BE2C (cell line): ENCODE measurements around the gene INHBB.

Source experiments
- DNase-seq: peaks from one replicate; pipeline ENCODE4 v3.0.0-alpha.2; 2020
- H3K27me3 ChIP-seq: fragments of 250-450 bp; sonication (Bioruptor Pico); 2 replicates; pipeline ENCODE4 v1.5.1; 2020; ENCODE audit warnings: mild to moderate bottlenecking
- H3K36me3 ChIP-seq: fragments of 250-450 bp; sonication (Bioruptor Pico); 2 replicates; pipeline ENCODE4 v1.5.1; 2020; ENCODE audit warnings: mild to moderate bottlenecking
- H3K4me1 ChIP-seq: fragments of 250-450 bp; sonication (Bioruptor Pico); 2 replicates; pipeline ENCODE4 v1.5.1; 2020
- H3K4me3 ChIP-seq: 2 replicates; pipeline ENCODE4 v1.5.1; 2011; ENCODE audit warnings: low read depth, low read length
- H3K9me3 ChIP-seq: fragments of 250-450 bp; sonication (Bioruptor Pico); 2 replicates; pipeline ENCODE4 v1.5.1; 2020
- TF ChIP-seq, protein P1 (sequence below): IDR thresholded peaks from 2 replicates; pipeline ENCODE4 v1.5.1; 2012; ENCODE audit warnings: mild to moderate bottlenecking, low read depth, low read length

The INHBB gene

GRCh38 chr2:120346667-120347358 lies 877 bp downstream of the INHBB start:
- no peaks in the 10 kb centered on the region for H3K36me3 ChIP-seq
- peaks cover 51% of the 10 kb centered on the region for H3K27me3 ChIP-seq
- no peaks in the 10 kb centered on the region for H3K4me1 ChIP-seq
- no peak for DNase-seq
- TF ChIP-seq, protein P1, sequence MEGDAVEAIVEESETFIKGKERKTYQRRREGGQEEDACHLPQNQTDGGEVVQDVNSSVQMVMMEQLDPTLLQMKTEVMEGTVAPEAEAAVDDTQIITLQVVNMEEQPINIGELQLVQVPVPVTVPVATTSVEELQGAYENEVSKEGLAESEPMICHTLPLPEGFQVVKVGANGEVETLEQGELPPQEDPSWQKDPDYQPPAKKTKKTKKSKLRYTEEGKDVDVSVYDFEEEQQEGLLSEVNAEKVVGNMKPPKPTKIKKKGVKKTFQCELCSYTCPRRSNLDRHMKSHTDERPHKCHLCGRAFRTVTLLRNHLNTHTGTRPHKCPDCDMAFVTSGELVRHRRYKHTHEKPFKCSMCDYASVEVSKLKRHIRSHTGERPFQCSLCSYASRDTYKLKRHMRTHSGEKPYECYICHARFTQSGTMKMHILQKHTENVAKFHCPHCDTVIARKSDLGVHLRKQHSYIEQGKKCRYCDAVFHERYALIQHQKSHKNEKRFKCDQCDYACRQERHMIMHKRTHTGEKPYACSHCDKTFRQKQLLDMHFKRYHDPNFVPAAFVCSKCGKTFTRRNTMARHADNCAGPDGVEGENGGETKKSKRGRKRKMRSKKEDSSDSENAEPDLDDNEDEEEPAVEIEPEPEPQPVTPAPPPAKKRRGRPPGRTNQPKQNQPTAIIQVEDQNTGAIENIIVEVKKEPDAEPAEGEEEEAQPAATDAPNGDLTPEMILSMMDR, result no peak
- H3K4me3 ChIP-seq, result no peak overlapping the region
- no peaks in the 10 kb centered on the region for H3K9me3 ChIP-seq

DNA sequence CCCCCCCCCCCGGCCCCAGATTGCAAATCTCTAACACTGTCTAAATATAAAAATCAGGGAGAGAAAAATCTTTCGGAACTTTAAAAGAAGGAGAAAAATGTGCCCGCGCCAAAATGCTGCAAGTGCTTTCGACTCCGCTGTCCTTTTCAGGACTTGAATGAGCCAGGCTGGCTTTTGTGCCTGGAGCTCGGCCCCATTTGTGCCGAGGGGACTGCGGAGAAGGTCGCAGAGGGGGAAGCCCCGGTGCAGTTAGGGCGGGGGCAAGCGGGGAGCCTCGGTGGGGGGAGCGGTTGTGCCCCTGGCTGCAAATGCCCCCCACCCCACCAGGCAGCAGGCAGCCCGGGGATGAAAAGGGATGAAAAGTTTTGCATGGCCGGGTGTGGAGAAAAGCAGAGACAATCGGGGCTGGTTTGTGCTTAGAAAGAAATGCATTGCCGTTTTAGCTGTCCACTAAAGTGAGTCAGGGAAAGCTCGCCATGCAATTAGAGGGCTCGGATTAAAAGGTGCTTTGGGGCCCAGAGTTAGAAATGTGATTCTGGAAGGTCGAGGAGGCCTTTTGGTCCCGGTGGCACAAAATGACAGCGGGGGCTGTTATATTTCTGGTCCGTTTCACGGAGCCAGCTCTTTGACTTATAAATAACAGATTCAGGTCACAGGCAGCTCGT lies 1.6 kb downstream of the INHBB start:
- no peak overlapping the region for H3K4me3 ChIP-seq

GRCh38 chr2:120348134-120348736 lies 2.3 kb downstream of the INHBB start:
- TF ChIP-seq, protein P1, result no peak
- H3K27me3 ChIP-seq, result peaks cover 44% of the 10 kb centered on the region
- no peaks in the 10 kb centered on the region for H3K9me3 ChIP-seq
- no peak overlapping the region for H3K4me3 ChIP-seq
- no peak for DNase-seq
- H3K4me1 ChIP-seq, result no peaks in the 10 kb centered on the region
- H3K36me3 ChIP-seq, result no peaks in the 10 kb centered on the region

More for the DNA sequence above, 1.6 kb downstream of the INHBB start:
- Histone ChIP-seq H3K9me3 (no peaks in the 10 kb centered on the region), H3K27me3 (peaks cover 50% of the 10 kb centered on the region), H3K36me3 (no peaks in the 10 kb centered on the region), H3K4me1 (no peaks in the 10 kb centered on the region)
- DNase-seq, result no peak
- TF ChIP-seq, protein P1, result no peak

DNA sequence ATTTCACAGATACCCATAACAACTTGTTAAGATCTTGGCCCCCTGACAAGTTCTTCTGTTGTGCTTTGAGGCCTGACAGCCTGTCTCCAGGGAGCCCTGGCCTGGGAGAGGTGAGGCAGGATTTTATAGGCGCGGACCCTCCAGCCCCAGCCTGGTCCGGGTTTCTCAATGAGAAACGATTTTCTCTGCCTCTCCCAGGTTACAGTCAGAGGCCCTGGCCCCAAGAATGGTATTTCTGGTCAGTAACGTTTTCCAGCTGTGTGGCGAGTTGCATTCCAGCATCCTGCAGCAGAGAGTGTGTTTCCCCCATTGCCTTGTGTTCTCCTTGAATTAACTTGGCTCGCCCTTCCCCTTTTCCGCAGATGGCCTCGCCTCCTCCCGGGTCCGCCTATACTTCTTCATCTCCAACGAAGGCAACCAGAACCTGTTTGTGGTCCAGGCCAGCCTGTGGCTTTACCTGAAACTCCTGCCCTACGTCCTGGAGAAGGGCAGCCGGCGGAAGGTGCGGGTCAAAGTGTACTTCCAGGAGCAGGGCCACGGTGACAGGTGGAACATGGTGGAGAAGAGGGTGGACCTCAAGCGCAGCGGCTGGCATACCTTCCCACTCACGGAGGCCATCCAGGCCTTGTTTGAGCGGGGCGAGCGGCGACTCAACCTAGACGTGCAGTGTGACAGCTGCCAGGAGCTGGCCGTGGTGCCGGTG lies 3.0 kb downstream of the INHBB start:
- peaks cover 38% of the 10 kb centered on the region for H3K27me3 ChIP-seq
- no peaks in the 10 kb centered on the region for H3K36me3 ChIP-seq
- DNase-seq, result no peak
- TF ChIP-seq, protein P1, result no peak
- H3K9me3 ChIP-seq, result no peaks in the 10 kb centered on the region
- no peaks in the 10 kb centered on the region for H3K4me1 ChIP-seq
- no peak overlapping the region for H3K4me3 ChIP-seq

- Histone ChIP-seq H3K4me3 (no peak overlapping the region), H3K36me3 (no peaks in the 10 kb centered on the region), H3K27me3 (peaks cover 32% of the 10 kb centered on the region), H3K4me1 (no peaks in the 10 kb centered on the region), H3K9me3 (no peaks in the 10 kb centered on the region)
- DNase-seq, result no peak
- TF ChIP-seq, protein P1, result no peak
Measured at GRCh38 chr2:120349440-120349921, 3.5 kb downstream of the INHBB start.
